Measurements from ENCODE around the gene XPR1. TPM values are rescaled to one million over a fixed set of nuclear protein-coding genes. Genes with fewer than 3 reads are reported as not detected.

The XPR1 gene
- total RNA-seq, 1 experiment from 2014 or later = 19.9 TPM

GRCh38 chr1:180695282-180695681, 63.5 kb downstream of the XPR1 start:
- no peaks in the 10 kb centered on the region; the same call in 1 of the 2 replicates for H4K20me1 ChIP-seq (ENCODE audit: insufficient read depth)
- POLR2A ChIA-PET = no interaction called here
- no peak for TF ChIP-seq ZFX (IDR thresholded peaks at IDR 0.05)
- TF ChIP-seq EZH2 (IDR thresholded peaks at IDR 0.05) = no peak
- TF ChIP-seq ZBTB33 (IDR thresholded peaks at IDR 0.05; ENCODE audit: extremely low read depth, insufficient replicate concordance, low read length) = no peak
- no peak for TF ChIP-seq CTCF (IDR thresholded peaks at IDR 0.05 in 2 of 3, conservative IDR thresholded peaks at IDR 0.05 in 1 of 3; ENCODE audit: borderline replicate concordance in 1 of 3, insufficient read depth in 1 of 3, low read depth in 2 of 3, low read length in 2 of 3)
- no peak for TF ChIP-seq ELF1 (IDR thresholded peaks at IDR 0.05; ENCODE audit: borderline replicate concordance, low read depth)
- no peak for TF ChIP-seq FOSL1 (IDR thresholded peaks at IDR 0.05; ENCODE audit: low read depth)
- no peak for TF ChIP-seq SP1 (IDR thresholded peaks at IDR 0.05; ENCODE audit: low read depth)
- no peak for TF ChIP-seq REST (IDR thresholded peaks at IDR 0.05; ENCODE audit: low read depth)
- TF ChIP-seq POLR2A (IDR thresholded peaks at IDR 0.05; ENCODE audit: borderline replicate concordance, extremely low read depth, insufficient read depth, insufficient read length) = no peak
- no peak for TF ChIP-seq RAD21 (IDR thresholded peaks at IDR 0.05; ENCODE audit: low read depth)
- no peak for TF ChIP-seq CEBPB (IDR thresholded peaks at IDR 0.05; ENCODE audit: low read depth)
- no peak for TF ChIP-seq POLR2AphosphoS5 (IDR thresholded peaks at IDR 0.05; ENCODE audit: low read depth, low read length)
- no peak for TF ChIP-seq JUND (IDR thresholded peaks at IDR 0.05)
- TF ChIP-seq MAX (IDR thresholded peaks at IDR 0.05) = no peak
- TF ChIP-seq YY1 (IDR thresholded peaks at IDR 0.05; ENCODE audit: extremely low read depth, insufficient replicate concordance, low read depth, low read length) = no peak
- no peak for TF ChIP-seq ATF3 (IDR thresholded peaks at IDR 0.05)
- no TSS peak for BruUV-seq (replicated peaks)
- no peaks in the 10 kb centered on the region for H3K9me3 ChIP-seq (ENCODE audit: control insufficient read depth in 1 of 2, insufficient read depth in 1 of 2, low read depth in 1 of 2, low read length in 2 of 2)
- RAD21 ChIA-PET (ENCODE audit: low non-redundant PET in 1 of 2, low total read pairs in 2 of 2, uncharacterized antibody in 2 of 2, unreplicated experiment in 2 of 2) = no interaction called here
- H3K9ac ChIP-seq (ENCODE audit: low read length) = no peak overlapping the region
- no peak overlapping the region for H3K4me3 ChIP-seq (replicated peaks in 1 of 2; ENCODE audit: low read depth in 1 of 2, low read length in 2 of 2)
- H3K27me3 ChIP-seq (ENCODE audit: insufficient read depth, low read length) = no peaks in the 10 kb centered on the region
- intact Hi-C loops (cut with micrococcal nuclease) = no loop called here
- CTCF ChIA-PET = no interaction called here
- no peak overlapping the region for H2AFZ ChIP-seq (ENCODE audit: low read depth, low read length, poor library complexity, severe bottlenecking)
- DNase-seq (ENCODE audit: low read depth, low spot score) = no peak
- no peak overlapping the region for H3K4me2 ChIP-seq (ENCODE audit: low read length)
- no peak for ATAC-seq
- H3K9me2 ChIP-seq (ENCODE audit: insufficient read depth) = no peaks in the 10 kb centered on the region
- no peaks in the 10 kb centered on the region for H3K4me1 ChIP-seq (ENCODE audit: control insufficient read depth in 1 of 2, insufficient read depth in 2 of 2, low read length in 2 of 2)
- H3K79me2 ChIP-seq (ENCODE audit: insufficient read depth, low read length) = peaks cover 13% of the 10 kb centered on the region
- H3K36me3 ChIP-seq (ENCODE audit: control insufficient read depth in 1 of 2, insufficient read depth in 2 of 2, low read length in 2 of 2) = no peaks in the 10 kb centered on the region
- H3K27ac ChIP-seq (ENCODE audit: low read depth, low read length) = no peak overlapping the region

Data from HCT116 (cell line).